ENCODE measurements around the gene BAZ2B.

GRCh38 chr2:159585622-159586021 is 30.7 kb downstream of the BAZ2B start:
- TF ChIP-seq CTCF (IDR thresholded peaks at IDR 0.05) (no peak), EZH2 (IDR thresholded peaks at IDR 0.05) (no peak)
